ENCODE measurements around the gene SH3RF3.

GRCh38 chr2:109507828-109508227 is 378.8 kb downstream of the SH3RF3 start:
- TF ChIP-seq CSRNP3 (CRISPR knock-in tag; IDR thresholded peaks at IDR 0.05) (no peak), ZFP30 (CRISPR knock-in tag; IDR thresholded peaks at IDR 0.05) (no peak), TOX (CRISPR knock-in tag; IDR thresholded peaks at IDR 0.05; ENCODE audit: borderline replicate concordance) (no peak), ESRRG (CRISPR knock-in tag; IDR thresholded peaks at IDR 0.05) (no peak), ISL1 (CRISPR knock-in tag; IDR thresholded peaks at IDR 0.05) (no peak), BACH2 (CRISPR knock-in tag; IDR thresholded peaks at IDR 0.05; ENCODE audit: borderline replicate concordance) (no peak), CREB5 (CRISPR knock-in tag; IDR thresholded peaks at IDR 0.05; ENCODE audit: low read depth) (no peak), ARNTL (CRISPR knock-in tag; IDR thresholded peaks at IDR 0.05; ENCODE audit: borderline replicate concordance, low read depth) (no peak), ZFP3 (CRISPR knock-in tag; IDR thresholded peaks at IDR 0.05) (no peak), CSDC2 (CRISPR knock-in tag; IDR thresholded peaks at IDR 0.05) (no peak), PATZ1 (CRISPR knock-in tag; IDR thresholded peaks at IDR 0.05; ENCODE audit: borderline replicate concordance) (no peak), GLIS3 (CRISPR knock-in tag; IDR thresholded peaks at IDR 0.05) (no peak), SNAI2 (CRISPR knock-in tag; IDR thresholded peaks at IDR 0.05) (no peak), OSR1 (CRISPR knock-in tag; IDR thresholded peaks at IDR 0.05) (no peak)

Data from SK-N-SH treated with all-trans-retinoic acid at 6 μM for 48 hours (cell line).